Activated T-cell treated with anti-CD3 and anti-CD28 coated beads, Interleukin-2, amount 50 U/mL, for 48 hours (primary cell): Measurements from ENCODE around the gene OTOF.

Experiments
- DNase-seq, 2 experiments: peaks; one replicate each; pipeline ENCODE4 v3.0.0-alpha.2; 2020

OTOF gene

GRCh38 chr2:26495705-26496297 is 17.9 kb upstream of the OTOF start:
- no peak for DNase-seq

GRCh38 chr2:26494891-26495290 is 17.0 kb upstream of the OTOF start:
- no peak for DNase-seq

DNA sequence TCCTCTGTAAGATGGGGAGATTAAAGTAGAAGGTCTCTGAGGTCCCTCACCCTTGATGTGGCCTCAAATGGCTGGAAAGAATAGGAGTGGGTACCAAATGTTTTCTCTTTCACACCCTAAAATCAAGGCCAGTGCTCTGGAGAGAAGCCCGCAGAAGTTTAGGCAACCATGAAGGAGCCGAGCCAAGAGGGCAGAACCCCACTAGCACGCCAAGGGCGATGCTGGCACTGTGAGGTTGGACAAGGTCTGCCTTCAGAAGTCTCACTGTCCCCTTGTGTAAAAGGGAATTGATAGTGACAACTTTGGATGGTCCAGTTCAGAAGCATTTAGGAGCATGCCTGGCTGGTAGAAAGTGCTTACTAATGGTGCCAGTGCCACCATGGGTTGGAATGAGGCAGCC is 16.3 kb upstream of the OTOF start:
- no peak for DNase-seq

DNA sequence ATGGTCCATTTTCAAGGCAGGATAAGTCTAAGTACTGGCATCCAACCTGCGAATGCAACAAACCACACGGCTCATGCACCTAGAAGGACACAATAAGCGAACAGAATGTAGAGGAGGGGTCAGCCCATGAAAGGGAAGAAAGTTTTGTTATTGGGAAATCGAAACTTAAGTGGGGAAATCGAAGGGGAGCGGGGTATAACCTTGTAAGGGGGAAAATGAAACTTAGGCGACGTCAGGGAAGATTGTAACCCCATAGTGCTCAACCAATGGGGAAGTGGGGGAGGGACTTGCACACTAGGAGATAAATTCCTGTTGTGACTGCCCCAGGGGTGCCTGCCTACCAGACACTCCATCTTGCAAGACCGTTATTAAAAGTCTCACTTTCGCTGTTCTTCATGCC is 15.6 kb upstream of the OTOF start:
- no peak for DNase-seq

DNA sequence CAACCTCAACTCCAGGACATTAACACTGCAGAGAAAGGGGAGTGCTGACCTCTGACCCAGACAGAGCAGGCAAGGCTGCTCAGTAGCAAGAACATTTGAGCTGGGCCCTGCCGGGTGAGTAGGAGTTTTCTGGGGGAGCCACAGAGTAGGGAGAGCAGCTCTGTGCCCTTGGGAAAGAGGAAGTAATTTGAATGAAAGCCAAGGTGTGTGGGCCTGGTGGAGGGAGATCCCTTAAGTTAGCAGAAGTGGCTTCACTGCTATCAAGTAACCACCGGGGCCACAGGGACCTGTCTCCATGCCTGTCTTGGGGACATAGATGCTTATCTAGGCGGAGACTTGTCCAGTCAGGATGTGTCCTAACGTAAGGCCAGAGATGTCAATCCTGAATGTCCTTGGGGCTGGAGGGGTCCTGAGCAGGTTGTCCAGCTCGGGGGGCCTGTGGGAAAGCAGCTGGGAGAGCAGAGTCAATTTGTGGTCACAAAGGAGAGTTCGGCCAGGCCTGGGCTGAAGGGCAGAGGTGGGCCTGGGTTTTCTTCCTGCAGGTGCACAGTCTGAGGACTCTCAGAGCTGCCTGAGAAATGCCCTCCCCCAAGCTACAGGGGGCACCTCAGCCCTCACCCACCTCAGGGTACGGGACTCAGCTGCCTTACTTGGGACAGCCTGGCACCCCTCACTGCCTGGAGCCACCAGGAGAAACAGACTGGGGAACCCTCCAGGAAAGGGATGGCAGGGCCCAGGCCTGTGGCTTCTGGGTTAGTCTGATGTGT is 15.0 kb upstream of the OTOF start:
- no peak for DNase-seq

DNA sequence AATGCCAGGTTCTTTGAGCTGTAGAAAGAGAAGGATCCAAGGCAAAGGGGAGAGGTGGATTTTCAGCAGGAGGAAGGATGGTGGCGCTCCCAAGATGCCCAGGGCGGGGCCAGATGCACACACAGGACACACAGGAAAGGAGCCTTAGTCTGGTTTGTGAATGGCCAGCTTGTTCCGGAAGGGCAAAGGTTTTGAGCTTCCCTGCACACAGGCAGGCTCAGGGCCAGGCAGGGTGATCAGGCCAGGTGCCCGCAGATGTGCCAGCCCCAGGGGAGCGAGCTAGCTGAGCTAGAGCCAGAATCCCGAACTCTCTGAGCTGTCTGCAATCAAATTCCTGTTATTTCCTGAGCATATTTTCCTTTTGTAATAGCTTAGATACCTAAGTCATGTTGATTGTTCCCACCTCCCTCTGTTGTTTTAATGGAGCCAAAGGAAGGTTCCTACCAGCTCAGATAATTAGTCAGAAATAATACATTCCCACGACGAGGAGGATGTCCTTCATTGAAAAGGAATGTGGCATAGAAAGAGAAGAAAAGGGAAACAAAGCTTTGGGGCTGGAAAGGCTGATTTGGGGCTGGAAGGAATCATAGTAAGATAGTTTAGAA is 13.7 kb upstream of the OTOF start:
- DNase-seq = no peak

DNA sequence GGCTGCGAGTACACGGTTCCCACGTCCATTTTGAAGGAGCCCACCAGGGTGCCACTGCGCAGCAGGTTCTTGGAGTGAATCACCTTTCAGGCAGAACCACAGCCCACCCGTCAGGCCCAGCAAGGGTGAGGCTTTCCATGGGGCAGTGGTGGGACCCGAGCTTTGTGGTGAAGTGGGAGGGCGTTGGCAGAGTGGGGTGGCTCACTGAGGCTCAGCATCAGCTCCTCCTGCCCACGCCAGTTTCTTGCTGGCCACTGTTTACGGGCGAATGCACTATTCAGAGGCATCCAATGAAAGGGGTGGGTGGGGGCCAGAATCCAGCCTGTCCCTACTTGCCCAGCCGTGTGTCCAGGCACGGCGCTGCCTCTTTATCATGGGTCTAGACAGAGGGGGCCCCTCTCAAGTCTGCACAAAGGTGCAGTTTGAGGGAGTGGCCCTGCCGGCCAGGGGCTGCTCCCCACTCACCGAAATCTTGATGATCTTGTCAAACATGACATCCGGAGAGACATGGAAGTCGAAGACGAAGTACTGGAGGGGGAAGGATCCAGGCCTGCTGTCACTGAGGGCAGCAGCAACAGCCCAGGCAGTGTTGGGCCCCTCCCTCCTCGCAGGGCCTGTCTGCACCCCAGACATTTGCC is 11.4 kb upstream of the OTOF start:
- DNase-seq = no peak

DNA sequence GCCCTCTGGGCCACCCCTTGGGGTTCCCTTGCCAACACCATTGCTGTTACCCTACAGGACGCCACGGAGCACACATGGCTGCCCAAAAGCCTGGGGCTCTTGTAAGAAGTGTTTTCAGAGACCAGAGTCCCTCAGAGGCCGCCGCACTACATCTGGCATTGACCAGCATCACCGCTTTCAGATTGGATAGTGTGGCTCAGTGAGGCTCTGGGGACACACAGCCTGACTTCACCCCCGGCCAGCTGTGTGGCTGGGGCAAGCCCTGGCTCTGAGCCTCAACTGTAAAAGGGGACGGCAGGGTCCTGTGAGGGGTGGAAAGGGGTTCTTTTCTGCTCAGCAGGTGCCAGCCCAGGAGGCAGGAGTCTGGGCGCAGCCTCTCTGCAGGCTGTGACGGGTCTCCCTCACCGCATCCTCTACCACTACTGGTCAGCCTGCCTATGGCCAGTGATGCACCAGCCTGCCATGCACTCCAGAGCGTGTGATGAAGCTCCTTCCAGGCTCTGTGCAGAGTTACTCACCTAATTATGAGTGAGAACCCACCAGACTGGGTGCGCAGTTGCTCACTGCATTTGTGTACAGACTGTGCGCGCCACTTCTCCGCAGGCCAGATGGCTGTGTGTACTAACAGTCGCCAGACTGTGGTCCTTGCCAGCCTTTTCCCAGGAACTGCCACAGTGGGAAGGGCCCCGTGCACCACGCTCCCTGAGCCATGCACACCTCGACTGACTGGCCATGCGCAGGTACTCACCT is 10.7 kb upstream of the OTOF start:
- no peak for DNase-seq

- no peak for DNase-seq
Observed at GRCh38 chr2:26487192-26487591, 9.3 kb upstream of the OTOF start.

- DNase-seq = no peak
Observed at GRCh38 chr2:26486789-26487188, 8.9 kb upstream of the OTOF start.

DNA sequence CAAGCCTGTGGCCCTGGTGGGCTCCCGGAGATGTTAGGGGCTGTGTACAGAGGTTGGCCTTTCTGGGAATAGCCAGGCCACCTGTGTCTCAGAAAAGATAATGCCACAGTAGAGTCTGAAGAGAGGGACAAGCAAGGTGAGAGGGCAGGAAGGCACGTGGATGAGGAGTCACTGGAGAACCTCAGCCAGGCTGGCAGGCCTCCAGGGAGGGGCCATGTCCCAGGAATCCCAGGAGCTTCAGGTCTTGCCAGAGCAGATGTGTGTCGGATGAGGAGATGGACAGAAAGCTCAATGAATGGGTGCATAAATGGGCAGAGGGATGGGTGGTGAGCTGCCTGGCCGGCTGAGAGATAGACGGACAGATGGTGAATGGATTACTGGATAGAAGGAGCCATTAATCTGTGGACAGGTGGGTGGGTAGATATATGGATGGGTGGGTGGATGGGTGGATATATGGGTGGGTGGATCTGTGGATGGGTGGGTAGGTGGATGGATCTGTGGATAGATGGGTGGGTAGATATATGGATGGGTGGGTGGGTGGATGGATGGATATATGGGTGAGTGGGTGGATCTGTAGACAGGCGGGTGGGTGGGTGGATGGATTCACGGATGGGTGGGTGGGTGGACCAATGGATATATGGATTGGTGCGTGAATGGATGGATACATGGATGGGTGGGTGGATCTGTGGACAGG is 7.9 kb upstream of the OTOF start:
- no peak for DNase-seq

DNA sequence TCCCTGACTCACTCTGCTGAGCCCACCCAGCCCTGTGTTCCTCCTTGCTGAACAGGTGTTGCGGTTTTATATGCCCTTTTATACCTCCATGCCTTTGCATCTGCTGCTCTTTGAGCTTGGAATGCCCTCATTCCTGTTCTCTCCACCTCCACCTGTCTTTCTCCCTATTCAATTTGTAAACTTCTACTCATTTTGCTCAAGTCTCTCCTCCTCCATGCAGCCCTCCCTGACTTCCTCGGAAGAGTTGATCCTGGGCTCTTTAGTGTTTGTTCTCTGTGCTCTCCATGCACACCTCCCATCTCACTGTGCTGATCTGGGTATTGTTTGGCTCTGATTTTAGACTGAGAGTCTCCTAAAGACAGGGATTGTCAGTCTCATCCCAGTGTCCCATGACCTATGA is 7.2 kb upstream of the OTOF start:
- DNase-seq = no peak

DNA sequence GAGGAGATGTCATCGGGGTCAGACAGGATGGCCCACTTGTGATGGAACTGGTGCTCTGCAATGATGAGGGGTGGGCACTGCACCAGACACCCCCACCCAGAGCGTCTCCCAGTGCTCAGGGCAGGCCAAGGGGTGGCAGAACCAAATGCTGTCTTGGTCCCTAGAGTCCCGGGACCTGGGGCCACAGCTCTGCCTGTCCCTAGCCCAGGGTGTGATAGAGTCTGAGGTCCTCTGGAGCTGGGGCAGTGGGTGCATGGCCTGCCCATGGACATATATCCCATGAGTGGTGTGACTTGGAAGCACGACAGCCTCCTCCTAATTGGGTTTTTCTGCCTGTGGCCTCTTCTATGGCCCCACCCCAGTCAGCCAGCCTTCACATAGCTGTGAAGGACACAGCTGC is 6.7 kb upstream of the OTOF start:
- no peak for DNase-seq

- DNase-seq = no peak
Observed at GRCh38 chr2:26483957-26484565, 6.1 kb upstream of the OTOF start.

DNA sequence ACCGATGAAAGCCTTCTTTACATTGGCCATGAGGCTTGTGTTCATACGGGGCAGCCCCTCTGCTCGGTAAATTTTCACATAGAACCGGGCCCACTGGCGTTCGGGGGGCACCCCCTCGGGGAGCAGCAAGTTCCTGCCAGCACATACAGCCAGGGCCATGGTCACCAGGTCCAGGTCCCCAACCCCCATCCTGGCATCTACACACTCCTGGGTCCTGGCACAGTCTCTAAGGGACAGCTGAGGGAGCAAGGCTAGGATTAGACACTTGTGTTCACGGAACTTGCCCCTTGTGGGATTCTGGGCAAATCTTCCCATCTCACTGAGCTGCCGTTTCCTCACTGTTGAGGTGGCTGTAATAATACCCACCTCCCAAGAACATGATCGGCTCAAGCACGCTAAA is 5.6 kb upstream of the OTOF start:
- DNase-seq = no peak

GRCh38 chr2:26483027-26483326 is 5.1 kb upstream of the OTOF start:
- no peak for DNase-seq

DNA sequence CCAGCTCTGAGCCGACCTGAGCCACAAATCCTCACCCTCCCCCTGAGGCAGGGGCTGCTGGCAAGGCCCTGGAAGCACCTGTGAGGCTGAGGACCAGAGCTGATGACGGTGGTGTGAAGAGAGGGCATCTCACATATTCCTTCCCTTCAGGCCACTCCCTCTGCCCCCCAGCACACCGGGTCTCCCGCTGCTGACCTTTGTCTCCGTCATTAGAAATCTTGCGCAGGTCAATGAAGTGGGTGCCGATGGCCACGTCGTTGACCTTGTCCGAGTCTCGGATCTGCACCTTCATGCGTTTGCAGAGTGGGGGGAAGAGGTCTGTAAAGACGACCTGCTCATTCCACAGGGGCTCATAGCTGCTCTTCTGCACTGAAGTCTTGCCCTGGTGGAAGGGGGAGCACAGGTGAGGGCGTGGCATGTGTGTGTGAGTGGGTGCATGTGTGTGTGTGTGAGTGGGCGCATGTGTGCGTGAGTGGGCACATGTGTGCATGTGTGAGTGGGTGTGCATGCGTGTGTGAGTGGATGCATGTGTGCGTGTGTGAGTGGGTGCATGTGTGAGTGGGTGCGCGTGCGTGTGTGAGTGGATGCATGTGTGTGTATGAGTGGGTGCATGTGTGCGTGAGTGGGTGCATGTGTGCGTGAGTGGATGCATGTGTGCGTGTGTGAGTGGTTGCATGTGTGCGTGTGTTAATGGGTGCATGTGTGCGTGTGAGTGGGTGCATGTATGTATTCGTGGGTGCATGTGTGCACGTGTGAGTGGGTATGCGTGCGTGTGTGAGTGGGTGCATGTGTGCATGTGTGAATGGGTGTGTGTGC is 4.5 kb upstream of the OTOF start:
- DNase-seq = no peak

GRCh38 chr2:26481706-26482105 is 3.8 kb upstream of the OTOF start:
- no peak for DNase-seq

GRCh38 chr2:26480566-26481423 is 2.9 kb upstream of the OTOF start:
- DNase-seq = no peak

- DNase-seq = no peak
Observed at GRCh38 chr2:26479789-26480565, 2.1 kb upstream of the OTOF start.
